GM19238 (cell line): Measurements from ENCODE around the gene CEACAM20.
"Not testable (repeated sequence)": the region's sequence is repeated elsewhere in the genome, so short reads cannot be mapped to it uniquely, and the experiment has no call there.

ENCODE experiments used
- DNase-seq: peaks from one replicate; pipeline ENCODE4 v3.0.0; 2011; ENCODE audit warnings: low spot score; ENCODE audit not compliant: insufficient read length

The CEACAM20 gene

DNA sequence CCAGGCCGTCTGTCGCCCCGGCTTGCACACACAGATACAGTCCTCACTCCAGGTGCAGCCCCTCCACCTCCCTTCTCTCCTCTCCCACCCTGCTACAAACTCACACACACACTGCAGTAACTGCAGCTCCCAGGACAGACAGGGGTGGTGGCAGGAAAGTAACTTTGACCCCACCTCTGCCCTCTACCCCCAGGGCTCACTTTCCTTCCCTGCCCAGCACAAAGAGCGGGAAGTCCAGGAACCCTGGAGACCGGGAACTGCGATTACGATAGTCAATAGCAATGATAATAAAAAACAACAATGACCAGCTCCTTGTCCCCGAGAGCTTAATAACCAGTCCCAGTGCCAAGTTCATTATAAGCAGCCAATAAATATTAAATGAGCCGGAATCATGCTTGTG, at the start of gene CEACAM20:
CEACAM20 (minus strand) TSS at position 140 of the 400 bp plus-strand sequence. CDS start 166 bp downstream, outside the sequence.
- no peak for DNase-seq

GRCh38 chr19:44577566-44577874, 48.0 kb upstream of the CEACAM20 start:
- DNase-seq: no peak

DNA sequence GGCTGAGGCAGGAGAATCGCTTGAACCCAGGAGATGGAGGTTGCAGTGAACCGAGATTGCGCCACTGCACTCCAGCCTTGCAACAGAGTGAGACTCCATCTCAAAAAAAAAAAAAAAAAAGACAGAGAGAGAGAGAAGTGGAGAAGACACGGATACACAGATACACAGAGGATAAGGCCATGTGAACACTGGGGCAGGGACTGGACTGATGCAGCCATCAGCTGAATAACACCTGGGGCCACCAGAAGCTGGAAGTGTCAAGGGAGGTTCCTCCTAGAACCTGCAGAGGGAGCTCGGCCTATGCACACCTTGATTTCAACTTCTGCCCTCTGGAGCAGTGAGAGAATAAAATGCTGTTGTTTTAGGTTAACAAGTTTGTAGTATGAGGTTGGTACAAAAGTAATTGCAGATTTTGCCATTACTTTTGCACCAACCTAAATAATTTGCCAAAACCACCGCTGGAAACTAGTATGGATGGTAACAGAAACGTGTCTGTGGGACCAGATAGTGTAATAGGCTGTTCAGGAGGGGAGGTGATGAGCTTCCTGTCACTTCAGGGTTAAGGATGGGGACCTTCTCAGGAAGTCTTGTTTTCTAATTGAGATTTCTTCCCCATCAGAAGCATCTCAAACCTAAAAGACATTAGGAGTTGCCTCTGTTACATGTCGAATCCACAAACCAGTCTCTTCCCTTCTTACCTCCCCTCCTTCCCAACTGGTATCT, 47.5 kb upstream of the CEACAM20 start:
- no peak for DNase-seq

GRCh38 chr19:44575116-44575700, 45.7 kb upstream of the CEACAM20 start:
- no peak for DNase-seq

DNA sequence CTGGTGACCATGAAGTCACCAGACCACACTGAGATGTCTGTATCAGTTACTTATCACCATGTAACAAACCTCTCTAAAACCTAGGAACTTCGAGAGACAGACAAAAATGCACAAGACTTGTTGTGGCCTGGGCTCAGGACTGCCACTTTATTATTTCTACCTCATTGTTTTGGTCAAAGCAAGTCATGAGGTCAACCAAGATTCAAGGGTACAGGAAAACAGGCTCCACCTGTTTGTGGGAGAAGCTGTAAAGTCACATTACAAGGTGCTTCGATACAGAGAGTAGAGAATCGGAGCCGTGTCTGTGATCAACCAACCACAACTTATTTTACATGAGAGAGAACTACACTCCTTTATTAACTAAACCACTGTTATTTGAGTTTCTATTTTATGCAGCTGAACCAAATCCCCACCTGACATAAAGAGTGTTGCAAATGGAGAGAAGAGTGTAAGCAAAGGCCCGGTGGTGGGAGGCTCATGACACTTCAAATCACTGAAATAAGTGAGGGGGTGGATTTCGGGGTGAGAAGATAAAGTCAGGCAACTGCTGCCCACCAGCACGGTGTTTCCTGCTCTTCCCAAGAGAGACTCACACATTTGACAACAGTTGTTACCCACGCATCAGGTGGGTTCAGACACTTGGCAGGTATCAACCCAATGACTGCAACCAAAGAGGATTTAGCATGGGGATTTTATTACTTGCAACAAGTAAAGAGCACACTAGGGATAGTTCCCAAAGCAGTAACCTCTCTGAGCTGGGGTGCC, 44.9 kb upstream of the CEACAM20 start:
- no peak for DNase-seq

DNA sequence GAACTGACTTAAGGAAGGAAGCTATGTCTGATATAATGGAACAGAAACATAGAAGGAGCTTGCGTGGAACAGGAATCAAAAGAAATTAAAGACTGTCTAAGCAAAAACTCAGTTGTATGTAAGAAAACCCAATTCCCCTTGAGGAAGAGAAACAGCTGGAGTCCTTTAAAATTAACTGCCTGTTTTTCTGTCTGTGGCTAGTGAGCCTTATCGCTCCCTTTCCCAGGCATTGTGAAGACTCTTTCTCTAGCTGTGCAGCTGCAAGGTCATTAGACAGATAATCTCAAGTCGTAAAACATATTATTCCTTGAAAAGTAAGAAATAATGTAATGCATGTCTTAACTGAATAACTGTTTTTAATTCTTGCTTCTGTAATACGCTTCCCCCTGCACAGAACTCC, 44.2 kb upstream of the CEACAM20 start:
- DNase-seq: no peak

DNA sequence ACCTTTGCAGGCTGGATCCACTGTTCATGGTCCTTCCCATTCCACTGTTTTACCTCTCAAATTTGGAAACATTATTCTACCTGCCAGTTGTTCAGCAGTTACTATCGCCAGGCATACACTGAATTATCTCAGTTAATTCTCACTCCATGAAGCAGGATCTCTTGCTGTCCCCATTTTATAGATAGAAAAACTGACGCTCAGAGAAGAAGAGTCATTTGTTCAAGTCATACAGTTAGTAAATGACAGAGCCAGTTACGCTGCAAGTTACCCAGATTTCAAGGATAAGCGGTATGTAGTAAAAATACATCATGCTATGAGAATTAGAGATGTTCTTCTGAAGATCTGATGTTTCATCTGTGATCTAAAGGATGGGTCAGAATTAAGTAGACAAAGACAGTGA, 43.7 kb upstream of the CEACAM20 start:
- no peak for DNase-seq

DNA sequence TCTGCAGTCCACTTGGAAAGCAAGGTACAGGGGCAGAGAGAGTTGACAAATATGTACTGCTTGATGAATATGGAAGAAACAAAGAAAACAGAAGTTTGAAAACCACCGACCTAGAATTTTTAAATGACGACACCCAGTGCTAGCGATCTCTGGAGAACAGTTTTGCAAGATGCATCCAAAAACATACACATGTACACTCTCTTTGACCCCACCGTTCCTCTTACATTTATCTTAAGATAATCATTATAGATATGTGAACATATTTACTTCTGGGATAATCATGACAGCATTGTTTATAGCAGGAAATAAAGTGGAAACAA, 43.1 kb upstream of the CEACAM20 start:
- no peak for DNase-seq

GRCh38 chr19:44571830-44572580, 42.5 kb upstream of the CEACAM20 start:
- no peak for DNase-seq

- no peak for DNase-seq
These were observed 41.7 kb upstream of the CEACAM20 start for GRCh38 chr19:44570984-44571684.

DNA sequence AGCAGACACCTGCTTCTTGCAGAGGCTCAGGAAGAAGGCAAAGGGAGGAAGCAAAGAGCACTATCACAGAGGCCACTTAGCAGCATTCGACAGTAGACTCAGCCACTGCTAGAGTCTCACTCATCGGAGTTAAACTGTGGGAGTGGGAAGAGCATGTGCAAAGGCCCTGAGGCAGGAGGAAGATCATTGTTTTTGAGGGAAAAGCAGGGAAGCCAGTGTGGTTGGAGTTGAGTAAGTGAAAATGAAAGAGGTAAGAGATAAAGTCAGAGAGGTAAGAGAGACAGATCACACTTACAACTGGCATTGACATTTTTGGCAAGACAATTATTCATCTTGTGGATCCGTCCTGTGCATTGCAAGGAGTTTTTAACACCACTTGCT, 41.1 kb upstream of the CEACAM20 start:
- no peak for DNase-seq

GRCh38 chr19:44567745-44568144, 38.3 kb upstream of the CEACAM20 start:
- DNase-seq: no peak

GRCh38 chr19:44566984-44567383, 37.5 kb upstream of the CEACAM20 start:
- DNase-seq: no peak

GRCh38 chr19:44563086-44563655, 33.7 kb upstream of the CEACAM20 start:
- not testable (repeated sequence) for DNase-seq

DNA sequence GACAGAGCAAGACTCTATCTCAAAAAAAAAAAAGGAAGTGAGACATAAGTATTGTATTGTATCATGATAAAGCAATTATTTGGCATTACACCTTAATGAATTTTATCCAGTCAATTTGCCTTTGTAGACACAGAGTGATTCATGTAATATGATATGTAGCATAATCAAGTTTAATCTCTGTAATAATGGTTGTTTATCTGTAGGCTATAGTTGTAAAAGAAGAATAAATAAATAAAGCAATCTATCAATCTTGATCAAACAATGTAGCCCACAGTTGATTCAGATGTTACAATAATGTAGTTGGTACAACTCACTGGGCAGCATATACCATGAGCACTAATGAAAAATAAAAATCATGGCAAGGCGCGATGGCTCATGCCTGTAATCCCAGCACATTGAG, 28.5 kb upstream of the CEACAM20 start:
- DNase-seq: no peak

DNA sequence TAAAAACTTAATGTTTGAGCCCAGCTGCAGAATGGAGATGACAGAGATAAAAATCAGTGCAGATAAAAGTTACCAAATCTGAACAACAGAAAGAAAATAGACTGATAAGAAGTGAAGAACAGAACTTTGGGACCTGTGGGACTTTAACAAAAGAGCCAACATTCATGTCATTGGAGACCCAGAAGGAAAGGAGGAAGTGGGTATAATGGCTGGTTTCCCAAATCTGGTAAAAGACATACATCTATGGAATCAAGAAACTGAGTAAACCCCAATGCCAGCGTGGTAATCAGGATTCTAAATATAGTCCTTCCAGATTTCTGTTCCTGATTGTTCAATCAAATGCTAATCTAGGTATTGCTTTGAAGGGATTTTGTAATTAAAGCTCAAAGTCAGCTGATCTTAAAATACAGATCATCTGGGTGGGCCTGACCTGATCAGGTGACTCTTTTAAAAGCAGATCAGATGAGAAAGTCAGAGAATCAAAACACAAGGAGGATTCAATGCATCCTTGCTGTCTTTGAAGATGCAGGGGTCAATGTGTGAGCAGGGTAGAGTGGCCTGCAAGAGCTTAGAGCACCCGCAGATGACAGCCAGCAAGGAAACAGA, 25.3 kb upstream of the CEACAM20 start:
- DNase-seq: no peak

GRCh38 chr19:44553478-44554171, 24.1 kb upstream of the CEACAM20 start:
- DNase-seq: no peak

GRCh38 chr19:44552324-44552723, 22.8 kb upstream of the CEACAM20 start:
- DNase-seq: no peak

DNA sequence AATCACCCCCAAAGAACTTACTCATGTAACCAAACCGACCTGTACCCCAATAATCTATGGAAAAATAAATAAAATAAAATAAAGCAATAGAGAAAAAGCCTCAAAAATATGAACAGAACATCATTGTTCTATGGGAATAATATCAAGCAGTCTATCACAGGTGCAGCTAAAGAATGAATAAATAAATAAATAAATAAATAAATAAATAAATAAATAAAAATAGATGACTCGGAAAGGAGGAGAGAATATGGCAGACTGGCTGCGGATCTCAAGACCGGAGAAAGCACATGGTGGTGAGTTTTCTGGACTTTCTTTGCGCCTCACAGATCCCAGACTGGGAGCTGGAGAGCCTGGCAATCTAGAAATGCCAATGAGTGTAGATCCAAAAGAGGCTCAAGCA, 22.4 kb upstream of the CEACAM20 start:
- no peak for DNase-seq

GRCh38 chr19:44550976-44551375, 21.5 kb upstream of the CEACAM20 start:
- not testable (repeated sequence) for DNase-seq
